GM12864 (cell line): ENCODE data around the gene GBP2.
A peak's percentile ranks its signal among the peaks of the same experiment; 100 is the strongest.

ENCODE experiments used
- DNase-seq: peaks from one replicate; pipeline ENCODE4 v3.0.0-alpha.2; 2011; ENCODE audit warnings: low read depth
- H3K4me3 ChIP-seq: 2 replicates; pipeline ENCODE4 v1.5.1; 2011; ENCODE audit warnings: mild to moderate bottlenecking, low read depth, low read length, control low read depth
- TF ChIP-seq, protein P1 (sequence below): IDR thresholded peaks from 2 replicates; pipeline ENCODE4 v1.5.1; 2011; ENCODE audit warnings: low read depth, mild to moderate bottlenecking, moderate library complexity, low read length, control low read depth, inconsistent platforms; ENCODE audit errors: missing control alignments

The GBP2 gene, protein sequence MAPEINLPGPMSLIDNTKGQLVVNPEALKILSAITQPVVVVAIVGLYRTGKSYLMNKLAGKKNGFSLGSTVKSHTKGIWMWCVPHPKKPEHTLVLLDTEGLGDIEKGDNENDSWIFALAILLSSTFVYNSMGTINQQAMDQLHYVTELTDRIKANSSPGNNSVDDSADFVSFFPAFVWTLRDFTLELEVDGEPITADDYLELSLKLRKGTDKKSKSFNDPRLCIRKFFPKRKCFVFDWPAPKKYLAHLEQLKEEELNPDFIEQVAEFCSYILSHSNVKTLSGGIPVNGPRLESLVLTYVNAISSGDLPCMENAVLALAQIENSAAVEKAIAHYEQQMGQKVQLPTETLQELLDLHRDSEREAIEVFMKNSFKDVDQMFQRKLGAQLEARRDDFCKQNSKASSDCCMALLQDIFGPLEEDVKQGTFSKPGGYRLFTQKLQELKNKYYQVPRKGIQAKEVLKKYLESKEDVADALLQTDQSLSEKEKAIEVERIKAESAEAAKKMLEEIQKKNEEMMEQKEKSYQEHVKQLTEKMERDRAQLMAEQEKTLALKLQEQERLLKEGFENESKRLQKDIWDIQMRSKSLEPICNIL

DNA sequence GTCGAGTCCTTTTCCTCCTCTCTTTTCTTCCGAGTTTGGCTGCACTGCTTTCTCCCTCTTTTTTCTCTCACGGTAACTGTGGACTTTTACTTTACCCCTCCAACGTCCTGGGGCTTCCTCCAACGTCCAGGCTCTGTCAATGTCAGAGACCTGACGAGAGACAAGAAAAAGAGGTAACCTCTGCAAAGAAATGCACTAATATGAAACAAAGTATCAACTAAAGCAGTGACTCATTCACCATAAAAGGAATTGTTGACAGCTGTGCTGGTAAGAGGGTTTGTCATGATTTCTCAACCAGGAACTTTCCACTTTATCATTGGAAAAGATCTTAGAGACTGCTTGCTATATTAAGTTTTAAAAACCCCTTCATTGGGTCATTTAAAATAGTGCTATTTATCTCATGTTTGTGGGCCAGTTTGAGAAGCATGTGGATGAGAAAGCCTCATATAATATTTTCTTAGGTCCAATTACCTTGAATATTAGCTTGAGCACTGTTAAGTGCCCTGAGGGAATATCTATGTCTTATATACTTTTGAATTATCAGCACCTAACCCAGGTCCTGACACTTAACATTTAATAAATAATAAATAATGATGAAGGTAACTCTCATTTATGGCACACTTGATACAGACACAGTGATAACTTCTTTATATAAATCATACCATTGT, at the start of gene GBP2:
GBP2 (minus strand) TSS at position 202 of the 668 bp plus-strand sequence. CDS start 4,148 bp downstream, outside the sequence.
- DNase-seq = no peak
- TF ChIP-seq, protein P1, sequence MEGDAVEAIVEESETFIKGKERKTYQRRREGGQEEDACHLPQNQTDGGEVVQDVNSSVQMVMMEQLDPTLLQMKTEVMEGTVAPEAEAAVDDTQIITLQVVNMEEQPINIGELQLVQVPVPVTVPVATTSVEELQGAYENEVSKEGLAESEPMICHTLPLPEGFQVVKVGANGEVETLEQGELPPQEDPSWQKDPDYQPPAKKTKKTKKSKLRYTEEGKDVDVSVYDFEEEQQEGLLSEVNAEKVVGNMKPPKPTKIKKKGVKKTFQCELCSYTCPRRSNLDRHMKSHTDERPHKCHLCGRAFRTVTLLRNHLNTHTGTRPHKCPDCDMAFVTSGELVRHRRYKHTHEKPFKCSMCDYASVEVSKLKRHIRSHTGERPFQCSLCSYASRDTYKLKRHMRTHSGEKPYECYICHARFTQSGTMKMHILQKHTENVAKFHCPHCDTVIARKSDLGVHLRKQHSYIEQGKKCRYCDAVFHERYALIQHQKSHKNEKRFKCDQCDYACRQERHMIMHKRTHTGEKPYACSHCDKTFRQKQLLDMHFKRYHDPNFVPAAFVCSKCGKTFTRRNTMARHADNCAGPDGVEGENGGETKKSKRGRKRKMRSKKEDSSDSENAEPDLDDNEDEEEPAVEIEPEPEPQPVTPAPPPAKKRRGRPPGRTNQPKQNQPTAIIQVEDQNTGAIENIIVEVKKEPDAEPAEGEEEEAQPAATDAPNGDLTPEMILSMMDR = no peak
- peak within 1 kb of the TSS; percentile 25 for H3K4me3 ChIP-seq

DNA sequence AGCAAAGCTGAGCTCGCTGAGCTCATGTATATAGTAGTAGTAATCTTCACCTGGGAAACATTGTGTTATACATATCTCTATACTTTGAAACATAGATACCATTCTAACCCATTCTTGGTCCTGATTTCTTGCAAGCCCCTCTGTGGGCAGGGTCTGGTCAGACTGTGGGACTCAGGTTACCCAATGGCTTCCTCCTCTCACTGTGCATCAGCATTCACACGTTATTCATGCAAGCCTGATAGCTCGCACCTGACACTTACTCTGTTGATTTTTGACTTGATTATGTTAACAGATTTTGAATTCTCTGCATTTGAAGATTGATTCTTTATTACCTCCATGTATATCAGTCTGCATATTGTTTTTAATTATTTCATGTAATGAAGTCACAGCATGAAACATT, 48.6 kb upstream of the GBP2 start:
- no peak overlapping the region for H3K4me3 ChIP-seq
- DNase-seq = no peak
- TF ChIP-seq, protein P1 = no peak

DNA sequence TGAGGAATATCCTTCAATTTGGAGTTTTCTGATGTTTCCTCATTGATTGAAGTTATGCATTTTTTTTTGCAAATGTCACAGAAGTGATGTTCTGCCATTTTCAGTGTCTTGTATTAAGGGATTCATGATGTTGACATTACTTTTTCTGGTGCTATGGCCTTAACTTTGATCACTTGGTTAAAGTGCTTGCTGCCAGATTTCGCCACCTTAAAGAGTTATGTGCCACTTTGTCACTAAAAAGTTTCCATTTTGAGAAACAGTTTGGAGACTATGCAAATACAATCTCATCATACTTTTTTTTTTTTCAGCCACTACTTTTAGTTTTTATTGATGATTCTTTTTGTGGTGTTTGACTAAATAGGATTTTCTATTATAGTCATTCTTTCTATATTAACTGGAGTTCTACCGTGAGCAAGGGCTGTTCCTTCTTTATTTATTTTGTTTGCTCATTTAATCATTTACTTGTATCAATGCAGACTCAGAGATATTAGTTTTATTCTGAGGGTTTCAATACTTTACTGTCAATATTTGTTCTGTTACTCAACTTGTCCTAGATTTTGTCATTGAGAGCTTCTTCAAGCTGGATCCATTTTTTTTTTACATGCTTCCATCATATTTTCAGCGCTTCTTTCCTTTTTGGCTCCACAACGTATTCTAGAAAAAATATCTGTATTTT, 46.7 kb upstream of the GBP2 start:
- no peak for DNase-seq
- no peak overlapping the region for H3K4me3 ChIP-seq
- TF ChIP-seq, protein P1 = no peak

DNA sequence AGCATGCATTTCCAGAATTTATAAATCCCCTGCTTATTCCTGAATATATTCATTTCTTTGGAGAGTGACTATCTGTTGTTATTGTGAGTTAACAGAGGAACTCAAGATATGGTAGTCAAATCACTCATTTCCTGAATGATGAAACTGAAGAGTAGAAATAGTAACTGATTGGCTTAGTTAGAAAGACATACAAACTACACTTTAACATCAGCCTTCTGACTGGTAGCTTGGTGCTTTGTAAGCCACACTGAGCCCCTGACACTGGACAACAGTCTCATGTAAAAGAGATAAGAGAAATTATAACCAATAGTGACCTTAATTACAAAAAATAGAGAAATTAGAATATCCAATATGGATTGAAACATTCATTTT, 45.1 kb upstream of the GBP2 start:
- DNase-seq = no peak
- no peak overlapping the region for H3K4me3 ChIP-seq
- TF ChIP-seq, protein P1 = no peak

DNA sequence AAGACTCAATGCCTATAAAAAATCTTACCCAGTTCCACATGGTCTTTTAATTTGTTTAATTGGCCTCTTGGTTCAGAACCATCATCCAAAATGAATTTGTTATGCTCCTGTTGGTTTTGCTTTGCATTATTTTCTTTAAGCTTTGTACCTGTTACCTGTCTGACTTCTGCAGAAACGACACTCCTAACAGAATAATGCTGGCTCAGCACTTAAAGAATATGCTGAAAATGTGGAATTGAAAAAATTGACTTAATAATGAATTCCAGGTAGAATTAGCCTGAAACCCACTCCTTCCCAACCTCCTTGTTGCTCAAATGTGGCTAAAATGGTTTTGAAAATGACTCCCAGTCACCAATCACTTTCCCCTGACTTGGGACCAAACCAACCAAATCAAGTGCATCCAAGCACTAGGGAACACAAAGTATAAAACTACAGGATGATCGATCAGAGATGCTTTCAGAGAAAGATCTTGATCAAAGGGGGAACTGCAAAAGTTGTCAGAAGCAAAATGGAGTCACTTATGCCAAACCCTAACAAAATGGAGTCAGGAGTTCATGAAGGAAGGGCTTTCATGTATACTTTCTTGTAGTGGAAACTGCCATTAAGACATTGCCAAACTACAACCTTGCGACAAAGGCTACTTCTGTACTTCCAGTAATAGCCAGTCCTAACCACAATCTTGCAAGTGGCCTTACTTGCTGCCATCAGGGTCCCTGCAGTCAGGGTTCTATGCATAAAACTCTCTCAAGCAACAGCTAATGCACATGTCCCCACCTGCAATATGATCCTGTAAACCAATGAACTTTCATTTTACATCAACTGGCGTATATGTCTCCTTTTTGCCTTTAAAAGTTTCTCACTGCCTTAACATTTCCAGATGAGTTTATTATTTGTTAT, 44.5 kb upstream of the GBP2 start:
- no peak for DNase-seq
- H3K4me3 ChIP-seq = no peak overlapping the region
- TF ChIP-seq, protein P1 = no peak

DNA sequence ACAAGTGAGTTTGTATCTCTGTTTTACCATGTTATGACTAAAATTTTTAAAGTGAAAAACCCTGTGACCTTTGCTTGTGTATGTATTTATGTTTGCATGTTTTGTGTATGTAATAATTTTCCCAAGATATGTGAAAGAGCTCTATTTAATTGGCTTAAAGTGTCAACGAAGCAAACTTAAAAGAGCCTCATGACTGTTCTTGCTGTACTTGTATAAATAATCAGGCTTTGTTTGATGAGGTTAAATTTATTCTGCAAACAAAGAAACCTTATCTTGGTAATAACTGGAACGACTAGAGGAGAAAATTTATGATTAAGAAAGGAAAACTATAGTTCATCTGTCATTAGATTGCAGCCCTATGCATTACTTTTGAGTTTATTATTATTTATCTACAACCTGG, 43.3 kb upstream of the GBP2 start:
- H3K4me3 ChIP-seq = no peak overlapping the region
- no peak for DNase-seq
- TF ChIP-seq, protein P1 = no peak
